22Rv1 (cell line): ENCODE results near the gene CDK6.

ENCODE experiments used
- CTCF ChIP-seq: fragments of 450-650 bp; IDR thresholded peaks from 2 replicates; pipeline ENCODE4 v1.5.1; 2017; ENCODE audit warnings: mild to moderate bottlenecking
- ZFX ChIP-seq: fragments of 450-650 bp; IDR thresholded peaks from 2 replicates; pipeline ENCODE4 v1.6.1; 2017; ENCODE audit warnings: antibody characterized with exemption, borderline replicate concordance

GRCh38 chr7:92762851-92763250 lies 73.5 kb downstream of the CDK6 start:
- no peak for TF ChIP-seq CTCF
- TF ChIP-seq ZFX = no peak
